DLD1 (cell line): ENCODE measurements around the gene CACUL1.

Experiments used
- in situ Hi-C: cut with HindIII; loops from 2 replicates; pipeline ENCODE4 v1.10.0; 2017; ENCODE audit warnings: low sequenced_read_pairs

Gene CACUL1

DNA sequence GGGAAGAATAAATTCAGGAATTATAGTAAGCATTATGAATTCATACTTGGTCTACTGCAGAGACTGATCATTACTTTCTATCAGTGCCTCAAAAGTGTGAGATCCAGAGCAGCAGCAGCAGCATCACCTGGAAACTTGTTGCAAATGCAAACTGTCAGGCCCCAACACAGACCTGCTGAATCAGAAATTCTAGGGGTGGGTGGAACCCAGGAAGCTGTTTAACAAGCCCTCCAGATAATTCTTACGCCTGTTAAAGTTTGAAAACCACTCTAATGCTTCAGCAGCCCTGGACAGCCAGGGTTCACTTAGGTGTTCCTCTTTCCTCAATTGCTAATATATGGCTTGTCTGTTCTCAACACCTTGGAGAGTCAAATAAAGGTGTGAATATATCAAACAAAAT is 19.5 kb downstream of the CACUL1 start:
- in situ Hi-C loops, result no loop called here

- in situ Hi-C loops, result no loop called here
Measured at GRCh38 chr10:118734475-118734874, 20.3 kb downstream of the CACUL1 start.

GRCh38 chr10:118732245-118733165 is 22.3 kb downstream of the CACUL1 start:
- in situ Hi-C loops, result no loop called here

GRCh38 chr10:118730756-118731456 is 23.9 kb downstream of the CACUL1 start:
- in situ Hi-C loops, result no loop called here

GRCh38 chr10:118729641-118730258 is 25.0 kb downstream of the CACUL1 start:
- in situ Hi-C loops, result no loop called here

DNA sequence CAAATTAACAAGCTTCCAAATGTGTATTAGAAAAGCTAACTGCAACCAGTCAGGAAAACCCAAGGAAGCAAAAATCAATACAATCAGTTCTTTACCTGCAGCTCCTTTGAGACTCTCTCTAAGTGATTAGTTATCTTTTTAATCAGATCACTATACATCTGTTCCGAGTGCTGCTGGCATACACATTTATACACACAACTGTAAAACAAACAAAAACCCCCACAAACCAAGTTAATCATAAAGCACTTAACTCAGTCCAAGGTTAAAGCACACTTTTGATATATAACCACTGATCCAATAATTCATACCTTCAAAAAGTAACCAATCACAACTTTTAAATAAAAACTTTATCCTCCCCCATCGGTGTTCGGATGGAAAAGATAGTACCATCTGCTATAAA is 25.6 kb downstream of the CACUL1 start:
- in situ Hi-C loops, result no loop called here

GRCh38 chr10:118725886-118726500 is 28.8 kb downstream of the CACUL1 start:
- in situ Hi-C loops, result no loop called here

GRCh38 chr10:118723466-118723865 is 31.3 kb downstream of the CACUL1 start:
- in situ Hi-C loops, result no loop called here

DNA sequence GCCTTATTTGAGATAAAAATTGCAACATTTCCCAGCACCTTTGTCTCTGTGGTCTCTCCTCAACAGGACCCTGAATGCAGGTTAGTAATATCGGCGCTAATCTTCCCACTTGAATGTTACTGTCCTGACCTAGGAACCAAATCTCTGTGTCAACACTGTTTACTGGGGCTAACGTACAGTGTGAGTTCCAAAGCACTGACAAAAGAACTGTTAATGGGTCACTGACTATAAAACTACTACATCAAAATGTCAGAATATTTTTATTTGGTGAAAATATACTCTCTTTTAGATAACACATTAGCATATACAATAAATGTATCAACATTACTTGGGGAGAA is 33.3 kb downstream of the CACUL1 start:
- in situ Hi-C loops, result no loop called here

DNA sequence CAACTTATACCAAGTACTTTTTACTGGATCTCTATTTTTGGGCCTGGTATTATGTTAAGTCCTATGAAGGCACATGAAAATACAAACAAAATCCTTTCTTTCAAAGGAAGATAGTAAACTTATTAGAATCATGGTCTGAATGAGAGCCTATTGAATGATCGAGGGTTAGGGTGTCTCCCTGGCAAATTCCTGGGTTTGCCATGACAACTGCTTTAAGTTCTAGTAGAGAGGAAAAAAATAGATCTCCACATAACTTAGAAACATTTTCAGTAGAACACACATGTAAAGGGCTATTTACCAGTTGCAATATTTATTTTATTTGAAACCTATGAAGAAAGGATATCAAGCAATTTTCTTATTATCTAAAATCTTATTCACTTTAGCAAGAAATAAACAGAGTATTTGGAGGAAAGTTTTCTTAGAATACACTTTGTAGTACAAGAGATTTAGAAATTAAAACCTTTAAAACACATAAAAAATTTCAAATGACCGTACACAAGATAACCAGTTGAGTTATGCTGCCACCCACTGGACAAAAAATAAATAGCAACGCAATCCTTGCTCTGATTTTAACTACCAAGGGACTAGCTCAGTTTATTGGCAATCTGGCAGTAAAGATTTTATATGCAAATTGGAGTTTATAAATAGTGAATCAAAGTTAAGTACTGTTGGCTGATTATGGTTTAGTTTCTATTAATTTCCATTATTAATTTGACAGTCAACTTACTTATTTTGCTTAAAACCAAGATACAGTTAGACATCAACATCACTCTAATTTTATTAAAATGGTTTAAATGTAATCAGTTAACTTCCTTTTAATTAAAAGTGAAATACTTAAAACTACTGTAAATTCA is 33.9 kb downstream of the CACUL1 start:
- in situ Hi-C loops, result no loop called here

GRCh38 chr10:118714366-118714765 is 40.4 kb downstream of the CACUL1 start:
- in situ Hi-C loops, result no loop called here

- in situ Hi-C loops, result no loop called here
Measured at GRCh38 chr10:118712930-118713634, 41.7 kb downstream of the CACUL1 start.

GRCh38 chr10:118712080-118712479 is 42.7 kb downstream of the CACUL1 start:
- in situ Hi-C loops, result no loop called here

- in situ Hi-C loops, result no loop called here
Measured at GRCh38 chr10:118710487-118710886, 44.3 kb downstream of the CACUL1 start.

DNA sequence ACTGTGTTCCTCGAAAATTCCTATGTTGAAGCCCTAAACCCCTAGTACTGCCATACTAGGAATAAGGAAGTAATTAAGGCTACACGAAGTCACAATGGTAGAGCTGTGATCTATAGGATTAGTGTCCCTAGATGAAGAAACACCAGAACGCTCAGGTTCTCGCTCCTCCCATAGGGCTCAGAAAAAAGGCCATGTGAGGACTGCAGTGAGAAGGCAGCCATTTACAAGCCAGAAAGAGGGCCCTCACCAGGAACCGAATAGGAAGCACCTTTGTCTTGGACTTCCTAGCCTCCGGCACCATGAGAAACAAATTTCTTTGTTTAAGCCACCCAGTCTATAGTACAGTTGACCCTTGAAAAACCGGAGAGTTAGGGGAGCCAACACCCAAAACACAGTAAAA is 46.2 kb downstream of the CACUL1 start:
- in situ Hi-C loops, result loop anchor here (10.0 kb wide), 1 partner anchor 134 kb away; no protein-coding TSS in a partner anchor

DNA sequence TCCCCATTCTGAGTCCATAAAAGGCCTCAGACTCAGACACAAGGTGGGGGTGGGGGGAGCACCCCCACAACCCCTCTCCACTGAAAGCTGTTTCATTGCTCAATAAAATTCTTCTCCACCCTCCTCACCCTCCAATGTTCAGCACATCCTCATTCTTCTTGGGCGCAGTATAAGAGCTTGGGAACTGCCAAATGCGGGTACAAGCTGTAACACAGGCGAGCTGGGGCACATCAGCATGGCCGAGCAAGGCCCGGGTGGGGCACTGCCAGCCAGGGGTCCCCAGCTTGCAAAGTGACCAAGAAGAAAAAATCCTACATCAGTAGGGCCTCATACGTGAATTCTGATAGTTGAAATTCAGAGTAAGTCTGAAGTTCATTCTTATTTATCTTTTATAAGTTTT is 50.1 kb downstream of the CACUL1 start:
- in situ Hi-C loops, result loop anchor here (10.0 kb wide), 1 partner anchor 130 kb away; no protein-coding TSS in a partner anchor

DNA sequence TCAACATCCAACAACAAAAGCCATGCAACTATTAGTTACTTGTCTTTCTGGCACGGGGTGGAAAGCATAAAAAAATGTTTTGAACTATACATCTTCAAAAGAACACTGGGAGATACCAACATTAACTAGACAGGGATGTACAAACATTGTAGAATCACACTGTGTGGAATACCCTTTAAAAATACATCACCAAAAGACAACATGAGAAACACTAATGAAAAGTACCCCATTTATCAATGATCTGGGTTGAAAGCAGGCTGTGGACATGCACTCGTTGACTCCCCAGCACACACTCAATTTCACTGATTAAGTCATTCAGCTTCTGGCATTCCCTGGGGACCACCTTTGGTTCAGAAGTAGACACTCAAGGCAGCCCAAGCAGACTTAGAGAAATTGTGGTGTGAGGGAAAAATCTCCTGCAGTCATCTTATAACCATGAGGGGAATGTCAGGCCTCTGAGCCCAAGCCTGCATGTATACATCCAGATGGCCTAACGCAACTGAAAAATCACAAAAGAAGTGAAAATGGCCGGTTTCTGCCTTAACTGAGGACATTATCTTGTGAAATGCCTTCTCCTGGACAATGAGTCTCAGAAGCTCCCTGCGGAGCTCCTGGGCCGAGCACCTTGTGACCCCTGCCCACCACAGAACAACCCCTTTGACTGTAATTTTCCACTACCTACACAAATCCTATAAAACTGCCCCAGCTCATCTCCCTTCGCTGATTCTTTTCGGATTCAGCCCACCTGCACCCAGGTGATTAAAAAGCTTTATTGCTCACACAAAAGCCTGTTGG is 53.0 kb downstream of the CACUL1 start:
- in situ Hi-C loops, result loop anchor here (10.0 kb wide), 1 partner anchor 127 kb away; no protein-coding TSS in a partner anchor

DNA sequence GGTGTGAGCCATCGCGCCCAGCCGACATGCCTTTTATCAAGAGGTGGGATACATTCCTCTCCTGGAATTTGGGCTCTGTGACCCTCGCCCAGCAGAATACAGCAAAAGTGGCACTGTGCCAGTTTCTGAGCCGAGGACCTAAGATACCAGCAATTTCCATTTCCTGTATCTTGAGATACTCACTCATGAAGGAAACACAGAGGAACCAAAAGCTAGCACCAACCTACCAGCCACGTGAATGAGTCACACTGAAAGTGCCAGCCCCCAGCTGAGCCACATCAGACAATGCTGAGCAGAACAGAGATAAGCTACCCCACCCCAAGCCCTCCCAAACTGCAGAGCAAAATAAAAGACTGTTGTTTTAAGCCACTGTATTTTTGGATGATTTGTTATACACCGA is 56.3 kb downstream of the CACUL1 start:
- in situ Hi-C loops, result no loop called here

DNA sequence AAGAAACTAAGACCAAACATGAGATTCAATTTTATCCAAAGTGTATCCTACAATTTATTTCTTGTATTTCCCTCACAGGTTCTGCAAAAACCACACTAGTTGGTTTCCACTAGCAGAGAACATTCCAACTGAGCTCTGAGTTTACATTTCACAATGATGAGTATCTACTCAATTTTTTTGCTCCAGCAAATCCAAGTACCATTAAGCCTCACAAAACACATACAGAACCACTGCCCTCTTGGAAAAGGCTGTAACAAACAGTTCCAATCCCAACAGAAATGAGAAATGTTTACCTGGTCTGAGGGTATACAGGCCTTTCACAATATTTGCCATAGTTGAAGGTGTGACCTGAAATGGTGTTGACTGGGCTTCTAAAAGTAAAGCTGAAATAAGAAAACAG is 59.9 kb downstream of the CACUL1 start:
- in situ Hi-C loops, result no loop called here
